ENCODE data around the gene DIO1.

The DIO1 gene

DNA sequence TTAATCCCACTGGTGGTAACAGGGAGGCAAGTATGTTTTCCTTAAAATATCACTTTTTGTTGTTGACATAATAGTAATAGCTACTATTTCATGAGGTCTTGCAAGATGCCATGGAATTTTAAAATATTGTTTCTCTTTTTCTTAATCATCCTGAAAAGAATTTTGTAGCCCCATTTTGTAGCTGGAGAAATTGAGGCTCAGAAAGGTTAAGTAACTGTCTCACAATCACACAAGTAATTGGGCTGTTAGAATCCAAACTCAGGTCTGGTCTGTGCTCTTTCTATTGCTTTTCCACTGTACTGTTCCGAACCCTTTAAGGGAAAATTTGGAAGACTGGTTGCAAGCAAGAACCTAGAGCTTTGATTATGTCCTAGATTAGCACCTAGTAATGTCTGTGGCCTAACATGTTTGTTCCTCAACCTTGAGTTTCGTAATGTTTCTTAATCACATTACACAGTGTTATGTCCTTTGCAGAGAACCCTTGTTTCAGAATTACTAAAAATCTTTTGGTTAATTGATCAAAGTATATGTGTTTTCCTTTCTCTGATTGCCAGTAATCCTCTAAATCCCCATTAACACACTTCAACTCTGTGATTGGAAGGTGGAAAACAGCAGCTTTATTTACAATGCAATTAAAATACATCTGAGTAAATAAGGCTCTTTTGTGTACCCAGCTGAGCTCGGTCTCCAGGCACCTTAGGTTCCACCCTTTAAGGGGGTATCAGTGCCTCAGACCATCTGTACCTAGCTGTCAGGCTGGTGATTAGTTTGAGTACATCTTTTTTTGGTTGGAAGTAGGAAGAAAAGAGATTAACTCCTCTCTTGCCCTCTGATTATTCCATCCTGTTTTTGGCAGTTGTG is 62.6 kb downstream of the DIO1 start:
- in situ Hi-C loops (cut with MboI; ENCODE audit: low pct_unique_long_range_greater_than_20kb, low sequenced_read_pairs) = no loop called here

DNA sequence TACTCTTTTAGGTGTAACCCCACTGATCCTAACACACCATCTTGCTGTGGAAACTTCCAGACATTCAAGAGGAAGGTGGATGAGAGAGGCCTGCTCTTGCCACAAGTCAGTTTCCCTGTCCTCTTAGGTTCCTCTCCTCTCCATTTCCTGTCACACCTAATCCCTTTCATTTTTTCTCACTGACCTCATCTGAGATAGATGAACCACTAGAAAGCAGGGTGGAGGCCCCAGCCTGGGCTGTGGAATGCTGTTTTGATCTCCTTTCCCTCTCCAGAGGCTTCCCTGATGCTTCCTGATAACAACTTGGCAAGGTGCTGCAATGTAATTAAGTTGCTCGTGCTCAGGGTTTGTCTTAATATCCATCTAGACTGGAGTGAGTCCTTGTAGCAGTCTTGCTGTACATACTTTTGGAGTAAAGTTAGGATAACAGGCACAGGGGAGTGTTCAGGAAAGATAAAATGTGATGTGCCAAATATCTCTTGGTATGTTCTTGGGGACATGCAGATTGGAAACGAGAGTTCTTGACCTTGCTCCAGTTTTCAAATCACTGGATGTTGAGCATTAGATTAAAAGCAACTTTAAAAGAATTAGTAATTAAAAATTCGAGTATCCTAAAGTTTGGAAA is 63.3 kb downstream of the DIO1 start:
- in situ Hi-C loops (cut with MboI; ENCODE audit: low pct_unique_long_range_greater_than_20kb, low sequenced_read_pairs) = no loop called here
- DNase-seq = no peak

More for the DNA sequence above, 62.6 kb downstream of the DIO1 start:
- no peak for DNase-seq

DNA sequence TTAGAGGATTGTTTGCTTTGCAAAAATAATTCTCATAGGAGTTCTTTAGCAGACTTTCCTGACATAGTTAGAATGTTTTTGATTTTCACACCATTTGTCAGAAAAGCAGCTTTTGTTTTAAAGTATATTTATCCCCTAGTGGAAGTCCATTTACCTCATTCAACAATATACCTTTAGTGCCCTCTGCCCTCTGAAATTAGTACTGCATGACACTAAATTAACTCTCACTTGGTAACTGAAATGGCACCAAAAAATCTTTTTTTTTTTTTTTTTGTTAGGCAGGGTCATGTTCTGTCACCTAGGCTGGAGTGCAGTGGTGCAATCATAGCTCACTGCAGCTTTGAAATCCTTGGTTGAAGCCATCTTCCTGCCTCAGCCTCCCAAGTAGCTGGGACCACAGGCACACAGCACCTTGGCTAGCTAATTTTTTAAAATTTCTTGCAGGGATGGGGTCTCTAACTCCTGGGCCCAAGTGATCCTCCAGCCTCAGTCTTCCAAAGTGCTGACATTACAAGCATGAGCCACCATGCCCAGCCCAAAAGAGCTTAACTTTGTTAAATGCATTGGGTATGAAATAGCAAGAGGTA is 65.8 kb downstream of the DIO1 start:
- peak; percentile 62 for DNase-seq
- in situ Hi-C loops (cut with MboI; ENCODE audit: low pct_unique_long_range_greater_than_20kb, low sequenced_read_pairs) = no loop called here

All from KBM-7 (cell line).